Purkinje cell (primary cell): ENCODE results near the gene ZNHIT2. TPM values are rescaled to one million over a fixed set of nuclear protein-coding genes. Genes with fewer than 3 reads are reported as not detected.

Experiments used
- polyA plus RNA-seq: library from polyadenylated mRNA; unstranded; fragments of >200 nt; fragmentation: Nextera tagmentation; gene quantifications from 2 replicates; pipeline ENCODE4 v1.2.1, GENCODE V29; 2014

ZNHIT2 gene
- 0.19 and 1.9 TPM in 2 replicates for polyA plus RNA-seq

DNA sequence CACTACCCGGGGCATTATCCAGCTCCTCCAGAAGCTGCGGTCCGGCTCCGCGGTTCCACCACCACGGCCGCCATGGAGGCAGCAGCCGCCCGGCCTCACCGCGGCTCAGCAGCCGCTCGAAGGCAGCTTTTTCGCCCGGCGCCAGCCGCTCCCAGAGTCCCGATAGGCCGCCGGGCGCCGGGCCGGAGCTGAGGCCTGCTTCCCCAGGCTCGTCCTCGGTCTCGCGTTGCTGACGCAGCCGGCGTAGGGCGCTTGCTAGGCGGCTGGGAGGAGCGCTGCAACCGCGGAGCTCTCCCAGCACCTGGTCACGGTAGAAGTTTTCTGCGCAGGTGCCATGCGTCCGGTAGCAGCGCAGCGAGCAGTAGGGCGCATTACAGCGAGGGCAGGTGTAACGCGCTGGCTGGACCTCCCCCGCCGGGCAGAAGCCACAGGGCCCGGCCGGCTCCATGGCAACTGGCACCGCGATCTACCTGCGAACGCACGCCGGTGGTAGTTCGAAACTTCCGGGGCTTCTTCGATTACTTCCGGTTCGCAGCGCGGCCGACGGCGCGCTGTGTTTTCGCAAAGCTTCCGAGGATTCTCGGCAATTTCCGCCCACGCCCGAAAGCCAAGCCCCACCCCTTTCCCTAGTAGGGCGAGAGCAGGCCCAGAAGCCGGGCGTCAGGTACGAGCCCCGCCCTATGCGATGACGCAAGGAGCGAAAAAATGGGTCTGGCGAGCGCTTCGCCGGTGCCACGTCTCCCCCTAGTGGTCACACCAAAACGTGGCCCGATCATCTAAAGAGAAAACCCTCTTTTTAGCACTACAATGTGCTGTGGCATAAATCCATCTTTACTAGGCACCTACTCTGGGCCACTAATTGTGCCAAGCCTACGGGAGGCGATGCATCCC lies at the start of gene ZNHIT2:
Gene ZNHIT2, minus strand, starts transcription at position 496 of the 891 bp plus-strand sequence. Its CDS starts 48 bp downstream, at position 448.

DNA sequence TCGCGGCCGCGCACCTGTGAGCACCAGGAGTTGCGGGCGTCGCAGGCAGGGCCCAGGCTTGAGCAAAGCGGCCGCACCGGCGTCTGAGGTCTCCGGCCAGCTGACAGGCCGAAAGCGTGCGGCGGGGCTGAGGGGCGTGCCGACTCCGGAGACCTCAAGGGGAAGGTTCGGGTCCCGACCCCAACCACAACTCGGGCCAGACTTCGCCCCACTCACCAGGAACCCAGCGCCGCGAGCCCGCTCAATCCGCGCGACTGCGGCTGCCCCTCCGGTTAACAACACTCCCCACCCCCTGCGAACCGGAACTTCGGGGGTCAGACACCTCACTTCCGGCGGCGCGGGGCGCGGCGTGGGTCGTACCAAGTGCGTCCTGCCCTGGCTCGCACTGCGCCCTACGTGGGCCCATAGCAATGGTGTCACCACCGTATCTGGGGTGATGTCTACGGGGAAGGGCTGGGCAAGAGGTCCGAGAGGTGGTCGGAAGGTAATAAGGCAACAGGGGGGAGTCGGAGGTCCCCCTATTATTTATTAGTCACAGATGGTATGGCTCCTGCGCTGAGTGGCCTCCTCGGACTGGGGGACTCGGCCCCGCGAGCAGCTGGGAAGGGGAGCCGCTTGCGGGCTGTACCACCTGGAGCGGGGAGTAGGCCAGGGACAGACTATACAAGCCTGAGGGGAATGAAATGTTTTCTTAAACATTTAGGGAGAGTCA lies 16.9 kb upstream of the ZNHIT2 start, which contains the start of gene SYVN1:
Gene SYVN1, minus strand, starts transcription at position 280 of the 712 bp plus-strand sequence. CDS start 918 bp downstream, outside the sequence.

DNA sequence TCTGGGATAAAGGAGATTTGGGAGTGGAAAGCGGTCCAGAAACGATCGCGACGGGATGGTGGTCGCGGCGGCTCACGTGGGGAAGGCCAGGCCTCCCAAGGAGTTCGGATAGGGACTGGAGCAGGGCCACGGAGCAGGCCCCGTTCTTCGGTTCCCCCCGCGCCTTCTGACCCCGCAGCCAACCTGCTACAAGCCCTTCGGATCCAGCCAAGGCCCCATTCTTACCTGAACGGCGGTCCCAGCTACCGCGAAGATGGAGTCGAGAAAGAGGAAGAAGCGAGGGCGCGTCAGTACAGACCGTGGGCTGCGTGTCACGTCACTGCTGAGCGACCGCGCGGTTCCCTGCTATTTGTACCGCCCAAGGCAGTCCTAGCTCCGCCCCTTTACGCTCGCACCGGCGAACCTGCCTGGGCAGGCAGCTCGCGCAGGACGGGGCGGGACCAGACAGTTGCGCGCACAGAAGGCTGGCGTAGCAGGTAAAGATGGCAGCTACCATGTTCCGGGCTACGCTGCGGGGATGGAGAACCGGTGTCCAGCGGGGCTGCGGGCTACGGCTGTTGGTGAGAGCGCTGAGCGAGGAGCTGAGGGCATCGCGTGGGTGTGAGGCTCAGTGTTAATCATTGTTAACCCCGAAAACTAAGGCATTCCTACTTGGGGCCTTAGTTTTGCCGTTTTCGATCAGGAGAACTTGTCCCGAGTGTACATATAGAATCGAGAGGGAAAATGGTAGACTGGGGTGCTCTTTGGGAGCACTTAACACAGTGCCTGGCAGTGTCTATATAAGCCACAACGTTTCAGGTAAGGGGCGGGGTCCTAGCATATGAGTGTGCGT lies 4.6 kb upstream of the ZNHIT2 start, which contains the start of the genes FAU and MRPL49:
Gene FAU, minus strand, starts transcription at position 270 of the 832 bp plus-strand sequence. CDS start 321 bp downstream, outside the sequence.
Gene MRPL49, plus strand, starts transcription at position 457 of the 832 bp plus-strand sequence. Its CDS starts 26 bp downstream, at position 483.

DNA sequence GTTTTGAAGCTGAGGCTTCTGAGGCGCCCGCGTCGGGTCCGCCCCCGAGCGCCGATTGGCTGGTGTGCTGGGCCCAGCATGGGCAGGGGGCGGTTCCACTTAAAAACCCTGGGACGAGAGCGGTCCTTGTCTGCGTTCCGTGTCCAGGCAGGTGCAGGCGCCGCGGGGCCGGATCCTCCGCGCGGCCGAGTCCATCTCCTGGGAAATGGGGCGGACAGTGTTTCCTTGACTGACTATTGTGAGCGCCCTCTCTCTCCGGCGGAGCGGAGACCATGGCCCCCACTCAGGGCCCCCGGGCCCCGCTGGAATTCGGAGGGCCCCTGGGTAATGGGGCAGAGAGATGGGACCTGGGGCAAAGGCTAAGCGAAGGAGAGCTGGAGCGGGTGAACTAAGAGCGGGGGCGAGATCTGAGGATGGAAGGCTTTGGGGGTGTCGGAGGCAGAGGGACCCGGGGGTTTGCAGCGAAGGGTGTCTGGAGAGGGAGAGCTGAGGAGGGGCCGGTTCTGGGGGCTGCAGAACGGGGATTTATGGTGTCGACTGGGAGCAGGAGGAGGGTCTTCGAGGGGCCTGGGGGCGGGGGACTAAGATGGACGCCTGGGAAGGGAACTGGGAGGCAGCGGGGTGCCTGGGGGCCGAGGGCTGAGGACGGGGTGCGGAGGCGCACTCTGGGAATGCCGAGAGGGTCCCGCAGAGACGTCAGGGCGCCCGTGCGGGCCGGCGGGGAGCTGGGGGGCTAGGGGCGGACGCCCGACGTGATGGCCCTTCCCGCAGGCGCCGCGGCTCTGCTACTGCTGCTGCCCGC lies 5.6 kb downstream of the ZNHIT2 start, which contains the start of gene TM7SF2:
Gene TM7SF2, plus strand, starts transcription at position 129 of the 802 bp plus-strand sequence. Its CDS starts 144 bp downstream, at position 273.

DNA sequence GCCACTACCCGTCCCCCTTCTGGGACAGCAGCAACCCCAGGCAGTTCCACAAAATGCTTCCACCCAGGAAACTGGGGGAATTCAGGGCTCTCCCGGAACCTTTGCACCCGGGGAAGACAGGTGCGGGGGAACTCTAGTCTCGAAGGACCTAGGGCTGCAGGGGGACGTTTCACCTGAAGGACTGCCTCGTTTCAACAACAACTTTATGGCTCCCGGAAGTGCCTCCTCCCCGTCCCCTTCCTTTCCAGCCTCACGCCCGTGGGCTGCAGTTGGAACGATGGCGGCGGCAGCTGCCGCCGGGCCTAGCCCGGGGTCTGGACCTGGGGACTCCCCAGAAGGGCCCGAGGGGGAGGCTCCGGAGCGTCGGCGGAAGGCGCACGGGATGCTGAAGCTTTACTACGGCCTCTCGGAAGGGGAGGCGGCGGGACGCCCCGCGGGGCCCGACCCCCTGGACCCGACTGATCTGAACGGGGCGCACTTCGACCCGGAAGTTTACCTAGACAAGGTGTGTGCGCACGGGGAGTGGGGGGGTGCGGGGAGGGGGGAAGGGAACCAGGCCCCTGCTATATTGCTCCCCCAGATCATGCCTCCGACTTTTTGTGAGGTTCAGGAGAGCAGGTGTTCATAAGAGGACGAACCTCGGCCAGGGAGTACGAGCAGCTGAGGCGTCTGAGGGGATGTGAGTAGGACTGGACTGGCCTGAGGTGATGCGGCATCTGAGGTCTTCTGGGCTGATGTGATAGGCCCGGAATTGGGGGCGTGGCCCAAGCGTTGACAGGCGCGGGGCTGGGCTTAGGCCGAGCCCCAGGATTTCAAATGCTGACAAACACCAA lies 21.3 kb downstream of the ZNHIT2 start, which contains the start of gene VPS51:
Gene VPS51, plus strand, starts transcription at position 241 of the 833 bp plus-strand sequence. Its CDS starts 37 bp downstream, at position 278.

DNA sequence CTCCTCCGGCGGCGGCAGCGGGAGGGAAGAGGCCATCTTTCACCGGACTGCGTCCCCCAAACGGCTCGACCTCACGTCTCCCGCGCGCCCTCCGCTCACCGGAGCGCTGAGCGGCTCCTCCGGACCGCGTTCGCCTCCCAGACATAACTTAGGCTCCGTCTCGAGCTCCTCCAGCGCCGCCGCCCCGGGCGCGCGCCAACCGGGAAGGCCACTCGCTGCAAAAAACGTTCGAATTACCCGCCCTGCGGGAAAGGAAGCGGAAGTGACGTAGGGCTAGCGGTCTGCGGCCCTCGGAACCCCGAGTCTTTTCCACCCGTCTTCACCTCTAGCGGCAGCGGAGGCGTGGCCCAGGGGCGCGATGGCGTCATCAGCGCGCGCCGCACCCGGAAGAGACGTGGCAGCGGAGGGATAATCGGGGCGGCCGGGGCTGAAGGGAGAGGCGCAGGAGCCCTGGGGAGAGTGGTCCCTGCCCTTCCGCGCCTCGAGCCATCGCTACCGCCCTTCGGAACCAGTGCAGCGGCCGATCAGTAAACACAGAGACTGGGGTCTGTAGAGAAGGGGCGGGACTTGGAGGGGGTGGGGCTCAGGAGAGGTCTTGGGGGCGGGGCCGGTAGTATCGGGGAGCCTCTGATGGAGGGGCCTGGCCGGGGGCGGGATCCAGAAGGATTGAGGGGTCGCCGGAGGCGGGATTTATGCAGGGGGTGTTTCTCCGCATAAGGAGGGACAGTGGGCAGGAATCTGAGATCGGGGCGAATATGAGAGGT lies 33.5 kb downstream of the ZNHIT2 start, which contains the start of the genes CDCA5 and ZFPL1:
Gene CDCA5, minus strand, starts transcription at position 207 of the 764 bp plus-strand sequence. Its CDS starts 62 bp downstream, at position 145.
Gene ZFPL1, plus strand, starts transcription at position 389 of the 764 bp plus-strand sequence. CDS start 477 bp downstream, outside the sequence.

Other genes starting within 250 kb of the ZNHIT2 start
- gene EHD1, start 239.1 kb downstream of the ZNHIT2 start, polyA plus RNA-seq: 2.5 and 3.5 TPM in 2 replicates
- gene ATG2A, start 200.5 kb downstream of the ZNHIT2 start, polyA plus RNA-seq: 0.70 and 0.73 TPM in 2 replicates
- gene PPP2R5B, start 193.0 kb downstream of the ZNHIT2 start, polyA plus RNA-seq: 1.5 and 3.1 TPM in 2 replicates
- gene GPHA2, start 181.8 kb downstream of the ZNHIT2 start, polyA plus RNA-seq: not detected in 2 replicates
- 3.6 and 3.8 TPM in 2 replicates for gene MAJIN, start 145.6 kb downstream of the ZNHIT2 start, polyA plus RNA-seq
- gene BATF2, start 120.7 kb downstream of the ZNHIT2 start, polyA plus RNA-seq: not detected in 2 replicates
- gene ARL2, start 103.5 kb downstream of the ZNHIT2 start, polyA plus RNA-seq: 42.7 and 68.3 TPM in 2 replicates
- gene SNX15, start 90.3 kb downstream of the ZNHIT2 start, polyA plus RNA-seq: 4.7 and 7.0 TPM in 2 replicates
- 1.3 and 3.6 TPM in 2 replicates for gene SAC3D1, start 76.5 kb downstream of the ZNHIT2 start, polyA plus RNA-seq
- not detected in 2 replicates for gene NAALADL1, start 59.1 kb downstream of the ZNHIT2 start, polyA plus RNA-seq
- gene CDCA5, start 33.7 kb downstream of the ZNHIT2 start, polyA plus RNA-seq: 0.29 and 1.8 TPM in 2 replicates
- 11.0 and 14.9 TPM in 2 replicates for gene ZFPL1, start 33.5 kb downstream of the ZNHIT2 start, polyA plus RNA-seq
- gene VPS51, start 21.5 kb downstream of the ZNHIT2 start, polyA plus RNA-seq: 15.7 and 25.0 TPM in 2 replicates
- 17.1 and 28.2 TPM in 2 replicates for gene TM7SF2, start 5.8 kb downstream of the ZNHIT2 start, polyA plus RNA-seq
- 384 and 510 TPM in 2 replicates for gene FAU, start 4.4 kb upstream of the ZNHIT2 start, polyA plus RNA-seq
- 8.6 and 13.7 TPM in 2 replicates for gene MRPL49, start 4.6 kb upstream of the ZNHIT2 start, polyA plus RNA-seq
- gene SYVN1, start 16.8 kb upstream of the ZNHIT2 start, polyA plus RNA-seq: 24.2 and 35.0 TPM in 2 replicates
- not detected in 2 replicates for gene SPDYC, start 52.5 kb upstream of the ZNHIT2 start, polyA plus RNA-seq
- gene CAPN1, start 64.2 kb upstream of the ZNHIT2 start, polyA plus RNA-seq: 4.1 and 6.8 TPM in 2 replicates
- 1.6 and 4.8 TPM in 2 replicates for gene POLA2, start 144.3 kb upstream of the ZNHIT2 start, polyA plus RNA-seq
- gene CDC42EP2, start 197.2 kb upstream of the ZNHIT2 start, polyA plus RNA-seq: 2.8 and 4.2 TPM in 2 replicates
- gene DPF2, start 216.2 kb upstream of the ZNHIT2 start, polyA plus RNA-seq: 19.0 and 20.5 TPM in 2 replicates
- 1.7 and 1.8 TPM in 2 replicates for gene TIGD3, start 237.1 kb upstream of the ZNHIT2 start, polyA plus RNA-seq